ENCODE data around the gene CCDC8. TPM values are rescaled to one million over a fixed set of nuclear protein-coding genes. Genes with fewer than 3 reads are reported as not detected.

Gene CCDC8
- total RNA-seq, 1 experiment from 2014 or later: 27.5 TPM

- H2BK5ac ChIP-seq (ENCODE audit: insufficient read length, low read length): no peak overlapping the region
- no peaks in the 10 kb centered on the region for H3K9me3 ChIP-seq (ENCODE audit: control insufficient read depth, low read depth, low read length)
- H3K9ac ChIP-seq (ENCODE audit: extremely low read depth, insufficient read length, low read length): peak overlapping the region; percentile 14
- no peak overlapping the region for H3K56ac ChIP-seq (ENCODE audit: insufficient read length, low read depth, low read length)
- H3K79me1 ChIP-seq (ENCODE audit: insufficient read depth, low read depth, low read length, poor library complexity, severe bottlenecking): peaks cover 7% of the 10 kb centered on the region
- no CpG with 5 or more reads among the region's 23 CpGs for WGBS (ENCODE audit: extremely low coverage, insufficient read length, low lambda C conversion rate)
- Mint-ChIP-seq H3K27ac (peak overlapping the region in 1 of 3 experiments; percentile 92; a peak in 3 of 7 replicates), H3K9me3 (no peaks in the 10 kb centered on the region; a peak in 1 of 5 replicates), H3K4me1 (peaks cover 41 to 57% of the 10 kb centered on the region in 2 experiments), H3K36me3 (ENCODE audit: insufficient read depth in 1 of 3, low read depth in 3 of 3) (peaks cover 11 to 17% (median 12%) of the 10 kb centered on the region in 3 experiments), H3K27me3 (ENCODE audit: low read depth) (peaks cover 58% of the 10 kb centered on the region), H3K4me3 (peak overlapping the region; percentile 66 to 80)
- DNase-seq: no peak
- no peak overlapping the region for H2AK5ac ChIP-seq (ENCODE audit: insufficient read length, low read length)
- H3K23me2 ChIP-seq (ENCODE audit: insufficient read length, low read depth, low read length, poor library complexity, severe bottlenecking): peaks cover 36% of the 10 kb centered on the region
- H2BK120ac ChIP-seq (ENCODE audit: low read depth, low read length, poor library complexity, severe bottlenecking): no peak overlapping the region
- H2BK12ac ChIP-seq (ENCODE audit: insufficient read length, low read depth, low read length): no peak overlapping the region
- no peak overlapping the region for H3K14ac ChIP-seq (ENCODE audit: insufficient read depth, low read length)
- no peak overlapping the region for H2AFZ ChIP-seq (ENCODE audit: low read length)
- H4K20me1 ChIP-seq (ENCODE audit: control insufficient read depth, insufficient read depth, insufficient read length): peaks cover 2% of the 10 kb centered on the region
- peak overlapping the region; percentile 6 for H3K18ac ChIP-seq (ENCODE audit: insufficient read length, low read depth, low read length)
- no peak overlapping the region for H4K8ac ChIP-seq (replicated peaks; ENCODE audit: insufficient read length, low read depth, low read length)
- H4K91ac ChIP-seq (ENCODE audit: insufficient read length, low read depth, low read length): no peak overlapping the region
- peaks cover 6% of the 10 kb centered on the region; the same call in 1 of the 2 replicates for H3K79me2 ChIP-seq (ENCODE audit: insufficient read depth, low read length)
- no peak overlapping the region for H2BK15ac ChIP-seq (ENCODE audit: low read depth, low read length)
- no peak overlapping the region for H2BK20ac ChIP-seq (ENCODE audit: low read depth, low read length, poor library complexity, severe bottlenecking)
- TF ChIP-seq CTCF (conservative IDR thresholded peaks at IDR 0.05): no peak
- no peak overlapping the region for H3K27ac ChIP-seq (ENCODE audit: insufficient read length, low read depth, low read length)
- H4K5ac ChIP-seq (ENCODE audit: insufficient read length, low read depth, low read length): no peak overlapping the region
- H3T11ph ChIP-seq (ENCODE audit: low read length): no peak overlapping the region
- no peak overlapping the region for H3K23ac ChIP-seq (ENCODE audit: insufficient read length, low read depth, low read length)
- no peak overlapping the region for H3K4ac ChIP-seq (ENCODE audit: low read depth, low read length)
- H3K4me1 ChIP-seq (ENCODE audit: insufficient read depth, low read length): peaks cover 4% of the 10 kb centered on the region; the same call in 1 of the 2 replicates
- H3K27me3 ChIP-seq (ENCODE audit: insufficient read depth, low read length): no peaks in the 10 kb centered on the region; the same call in 1 of the 2 replicates
- H3K4me2 ChIP-seq (ENCODE audit: insufficient read depth, insufficient read length, low read length): peak overlapping the region; percentile 63
Observed at GRCh38 chr19:46407856-46408663, 5.3 kb downstream of the CCDC8 start.
